ENCODE data around the gene SEBOX.

The SEBOX gene, protein sequence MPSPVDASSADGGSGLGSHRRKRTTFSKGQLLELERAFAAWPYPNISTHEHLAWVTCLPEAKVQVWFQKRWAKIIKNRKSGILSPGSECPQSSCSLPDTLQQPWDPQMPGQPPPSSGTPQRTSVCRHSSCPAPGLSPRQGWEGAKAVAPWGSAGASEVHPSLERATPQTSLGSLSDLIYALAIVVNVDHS

DNA sequence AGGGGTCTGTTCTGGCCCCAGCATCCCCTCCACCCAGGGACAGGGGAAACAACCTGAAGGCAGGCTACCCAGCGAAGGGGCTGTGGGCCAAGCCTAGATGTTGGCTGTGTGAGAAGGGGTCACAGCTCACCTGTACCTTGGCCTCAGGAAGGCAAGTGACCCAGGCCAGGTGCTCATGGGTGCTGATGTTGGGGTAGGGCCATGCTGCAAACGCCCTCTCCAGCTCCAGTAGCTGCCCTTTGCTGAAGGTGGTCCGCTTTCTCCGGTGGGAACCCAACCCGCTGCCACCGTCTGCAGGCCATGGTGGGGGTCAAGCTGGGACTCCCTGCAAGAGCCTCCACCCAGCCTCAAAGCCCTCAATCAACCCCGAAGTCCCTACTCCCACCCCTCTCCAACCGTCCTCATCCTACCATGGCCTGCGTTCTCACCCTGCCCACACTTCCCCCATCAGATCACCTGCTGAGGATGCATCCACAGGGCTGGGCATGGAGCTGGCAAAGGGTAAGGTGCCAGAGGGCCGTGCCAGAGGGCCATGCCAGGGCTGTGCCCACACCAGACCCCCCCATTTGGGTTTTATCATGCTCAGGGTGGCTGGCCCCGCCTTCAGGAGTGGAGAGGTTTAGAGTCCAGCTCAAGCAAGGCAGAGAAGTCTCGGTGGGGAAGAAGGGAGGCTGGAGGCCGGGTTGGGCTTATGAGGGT is at the start of gene SEBOX:
Gene SEBOX (minus strand): TSS at position 535 of the 699 bp plus-strand sequence. CDS start 48 bp downstream, at position 487.
- Histone ChIP-seq H3K36me3 (ENCODE audit: control insufficient read depth in 2 of 2, insufficient read depth in 2 of 2, low read length in 2 of 2) (peaks cover 34 to 42% of the 10 kb centered on the region in 2 donors), H3K9ac (ENCODE audit: low read length in 2 of 2) (no peak within 1 kb of the TSS), H3K4me3 (ENCODE audit: low read length in 2 of 2) (no peak within 1 kb of the TSS), H3K27ac (ENCODE audit: low read length) (no peak within 1 kb of the TSS), H3K27me3 (ENCODE audit: control insufficient read depth in 1 of 2, insufficient read depth in 2 of 2, low read length in 2 of 2) (no peaks in the 10 kb centered on the region), H3K4me1 (ENCODE audit: control insufficient read depth, insufficient read depth, low read length) (no peaks in the 10 kb centered on the region), H3K9me3 (ENCODE audit: control insufficient read depth in 2 of 2, low read length in 2 of 2) (no peaks in the 10 kb centered on the region)

DNA sequence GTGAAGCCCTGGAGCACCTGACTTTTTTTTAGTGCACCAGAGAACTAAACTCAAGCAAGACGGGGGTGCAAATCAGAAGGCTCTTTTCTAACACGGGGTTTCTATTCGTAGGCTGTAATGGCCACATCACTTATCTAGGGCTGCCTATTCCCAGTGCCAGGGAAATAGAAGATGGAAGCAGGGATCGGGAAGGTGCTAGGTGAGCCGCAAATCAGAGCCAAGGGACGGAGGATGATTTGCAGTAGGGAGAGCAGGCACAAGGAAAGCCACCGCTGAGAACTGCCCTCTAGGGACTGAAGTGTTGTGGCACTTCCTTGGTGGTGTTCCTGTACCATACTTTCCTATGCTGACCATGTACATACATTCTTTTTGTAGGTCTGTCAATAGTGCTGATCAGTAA is 48.8 kb upstream of the SEBOX start:
- H3K4me3 ChIP-seq (ENCODE audit: low read length in 2 of 2): no peak overlapping the region
- H3K36me3 ChIP-seq (ENCODE audit: control insufficient read depth in 2 of 2, insufficient read depth in 2 of 2, low read length in 2 of 2): no peaks in the 10 kb centered on the region
- H3K9ac ChIP-seq (ENCODE audit: low read length in 2 of 2): no peak overlapping the region
- H3K27me3 ChIP-seq (ENCODE audit: control insufficient read depth in 1 of 2, insufficient read depth in 2 of 2, low read length in 2 of 2): peaks cover 0 to 8% of the 10 kb centered on the region in 2 donors
- no peaks in the 10 kb centered on the region for H3K4me1 ChIP-seq (ENCODE audit: control insufficient read depth, insufficient read depth, low read length)
- no peak overlapping the region for H3K27ac ChIP-seq (ENCODE audit: low read length)
- H3K9me3 ChIP-seq (ENCODE audit: control insufficient read depth in 2 of 2, low read length in 2 of 2): no peaks in the 10 kb centered on the region

DNA sequence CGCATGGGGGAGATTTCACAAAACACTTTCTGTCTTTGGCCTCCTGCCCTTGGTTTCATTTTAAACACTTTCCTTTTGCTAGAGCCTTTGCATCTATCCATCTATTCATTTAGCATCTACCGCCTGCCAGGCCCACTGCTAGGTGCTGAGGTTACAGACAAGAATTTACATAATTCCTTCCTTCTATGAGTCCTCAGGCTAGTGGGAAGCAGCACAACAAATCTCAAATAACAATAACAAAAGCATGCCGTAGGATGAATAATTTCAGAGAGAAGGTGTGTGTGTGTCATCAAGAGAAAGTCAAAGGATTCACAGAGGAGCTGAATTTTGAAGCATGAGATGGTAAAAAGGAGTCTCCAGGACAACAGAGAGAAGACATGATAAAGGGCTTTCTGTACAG is 47.1 kb upstream of the SEBOX start:
- Histone ChIP-seq H3K4me3 (ENCODE audit: low read length in 2 of 2) (no peak overlapping the region), H3K4me1 (ENCODE audit: control insufficient read depth, insufficient read depth, low read length) (no peaks in the 10 kb centered on the region), H3K27ac (ENCODE audit: low read length) (no peak overlapping the region), H3K27me3 (ENCODE audit: control insufficient read depth in 1 of 2, insufficient read depth in 2 of 2, low read length in 2 of 2) (peaks cover 0 to 6% of the 10 kb centered on the region in 2 donors), H3K9ac (ENCODE audit: low read length in 2 of 2) (no peak overlapping the region), H3K36me3 (ENCODE audit: control insufficient read depth in 2 of 2, insufficient read depth in 2 of 2, low read length in 2 of 2) (no peaks in the 10 kb centered on the region), H3K9me3 (ENCODE audit: control insufficient read depth in 2 of 2, low read length in 2 of 2) (no peaks in the 10 kb centered on the region)

DNA sequence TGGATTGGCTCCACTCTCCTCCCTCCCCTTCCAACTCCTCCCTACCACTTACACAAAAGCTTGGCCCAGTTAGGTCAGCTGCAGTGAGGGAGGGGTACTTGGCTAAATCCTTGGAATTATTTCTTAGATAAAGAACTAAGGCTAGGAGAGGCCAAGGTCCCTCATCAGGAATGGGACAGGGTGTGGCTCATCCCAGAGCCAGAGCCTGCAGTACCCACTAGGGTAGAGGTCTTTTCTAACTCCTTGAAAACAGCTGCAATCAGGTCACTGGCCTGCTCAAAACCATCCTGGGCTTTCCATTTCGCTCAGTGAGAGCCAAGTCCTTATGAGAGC is 42.9 kb upstream of the SEBOX start:
- Histone ChIP-seq H3K27me3 (ENCODE audit: control insufficient read depth in 1 of 2, insufficient read depth in 2 of 2, low read length in 2 of 2) (no peaks in the 10 kb centered on the region), H3K27ac (ENCODE audit: low read length) (no peak overlapping the region), H3K36me3 (ENCODE audit: control insufficient read depth in 2 of 2, insufficient read depth in 2 of 2, low read length in 2 of 2) (peaks cover 0 to under 1% of the 10 kb centered on the region in 2 donors), H3K9me3 (ENCODE audit: control insufficient read depth in 2 of 2, low read length in 2 of 2) (no peaks in the 10 kb centered on the region), H3K4me3 (ENCODE audit: low read length in 2 of 2) (no peak overlapping the region), H3K9ac (ENCODE audit: low read length in 2 of 2) (no peak overlapping the region), H3K4me1 (ENCODE audit: control insufficient read depth, insufficient read depth, low read length) (peaks cover 20% of the 10 kb centered on the region)

DNA sequence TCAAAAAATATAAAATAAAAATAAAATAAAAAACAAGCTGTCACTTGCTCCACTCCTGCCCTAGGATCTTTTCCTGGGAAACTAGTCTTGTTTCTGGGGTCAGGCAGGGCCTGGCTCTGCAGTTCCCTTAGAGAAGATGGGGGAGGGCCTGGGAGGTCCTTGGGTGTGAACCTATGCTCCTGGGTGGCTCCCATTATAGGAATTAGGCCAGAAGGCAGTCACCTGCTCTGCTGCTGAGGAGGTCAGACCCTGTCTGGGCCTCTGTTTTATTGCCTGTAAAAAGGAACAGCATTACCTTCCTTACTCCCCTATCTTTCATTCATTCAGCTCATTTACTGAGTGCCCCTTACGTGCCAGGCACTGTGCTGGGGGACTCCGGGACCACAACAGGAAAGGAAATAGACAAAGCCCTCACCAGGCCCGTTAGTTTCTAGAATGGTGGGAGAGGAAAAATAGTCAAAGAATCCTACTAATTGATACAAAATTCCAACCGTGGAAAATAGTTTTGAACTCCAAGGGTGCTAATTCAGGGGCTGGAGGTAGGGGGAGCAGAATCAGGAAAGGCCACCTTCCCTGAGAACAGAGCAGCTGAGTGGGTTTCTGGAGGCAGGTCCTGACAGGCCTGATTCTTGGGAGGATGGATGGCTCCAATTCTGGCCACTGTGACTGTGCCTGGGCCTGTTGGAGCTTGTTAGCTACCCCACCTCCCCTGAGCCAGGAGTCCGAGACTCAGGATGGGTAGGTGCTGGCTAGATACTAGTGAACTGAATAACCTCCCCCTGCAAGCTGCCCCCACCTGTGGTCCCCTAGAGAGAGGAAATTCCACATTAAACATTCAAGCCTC is 42.4 kb upstream of the SEBOX start:
- Histone ChIP-seq H3K27me3 (ENCODE audit: control insufficient read depth in 1 of 2, insufficient read depth in 2 of 2, low read length in 2 of 2) (no peaks in the 10 kb centered on the region), H3K9ac (ENCODE audit: low read length in 2 of 2) (no peak overlapping the region), H3K4me1 (ENCODE audit: control insufficient read depth, insufficient read depth, low read length) (peaks cover 20% of the 10 kb centered on the region), H3K27ac (ENCODE audit: low read length) (no peak overlapping the region), H3K36me3 (ENCODE audit: control insufficient read depth in 2 of 2, insufficient read depth in 2 of 2, low read length in 2 of 2) (peaks cover 0 to 5% of the 10 kb centered on the region in 2 donors), H3K9me3 (ENCODE audit: control insufficient read depth in 2 of 2, low read length in 2 of 2) (no peaks in the 10 kb centered on the region), H3K4me3 (ENCODE audit: low read length in 2 of 2) (no peak overlapping the region)

DNA sequence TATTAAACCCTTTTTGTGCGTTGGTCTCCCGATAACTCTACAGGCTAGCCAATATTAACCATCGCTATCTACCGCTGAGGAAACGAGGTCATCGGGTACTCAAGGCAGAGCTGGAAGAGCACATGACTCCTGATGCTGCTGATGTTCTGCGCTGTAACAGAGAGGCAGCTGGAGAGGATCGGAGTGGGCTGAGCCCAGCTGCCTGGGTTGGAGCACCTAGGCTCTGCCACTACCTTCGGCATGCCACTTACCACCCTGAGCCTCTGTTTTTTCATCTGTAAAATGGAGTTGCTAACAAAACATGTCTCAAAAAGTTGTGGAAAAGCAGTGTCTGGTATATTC is 41.4 kb upstream of the SEBOX start:
- Histone ChIP-seq H3K4me3 (ENCODE audit: low read length in 2 of 2) (peak overlapping the region; percentile 74 to 80), H3K27me3 (ENCODE audit: control insufficient read depth in 1 of 2, insufficient read depth in 2 of 2, low read length in 2 of 2) (no peaks in the 10 kb centered on the region), H3K27ac (ENCODE audit: low read length) (no peak overlapping the region), H3K36me3 (ENCODE audit: control insufficient read depth in 2 of 2, insufficient read depth in 2 of 2, low read length in 2 of 2) (peaks cover 0 to 8% of the 10 kb centered on the region in 2 donors), H3K4me1 (ENCODE audit: control insufficient read depth, insufficient read depth, low read length) (peaks cover 20% of the 10 kb centered on the region), H3K9ac (ENCODE audit: low read length in 2 of 2) (peak overlapping the region; percentile 13 to 52), H3K9me3 (ENCODE audit: control insufficient read depth in 2 of 2, low read length in 2 of 2) (no peaks in the 10 kb centered on the region)

DNA sequence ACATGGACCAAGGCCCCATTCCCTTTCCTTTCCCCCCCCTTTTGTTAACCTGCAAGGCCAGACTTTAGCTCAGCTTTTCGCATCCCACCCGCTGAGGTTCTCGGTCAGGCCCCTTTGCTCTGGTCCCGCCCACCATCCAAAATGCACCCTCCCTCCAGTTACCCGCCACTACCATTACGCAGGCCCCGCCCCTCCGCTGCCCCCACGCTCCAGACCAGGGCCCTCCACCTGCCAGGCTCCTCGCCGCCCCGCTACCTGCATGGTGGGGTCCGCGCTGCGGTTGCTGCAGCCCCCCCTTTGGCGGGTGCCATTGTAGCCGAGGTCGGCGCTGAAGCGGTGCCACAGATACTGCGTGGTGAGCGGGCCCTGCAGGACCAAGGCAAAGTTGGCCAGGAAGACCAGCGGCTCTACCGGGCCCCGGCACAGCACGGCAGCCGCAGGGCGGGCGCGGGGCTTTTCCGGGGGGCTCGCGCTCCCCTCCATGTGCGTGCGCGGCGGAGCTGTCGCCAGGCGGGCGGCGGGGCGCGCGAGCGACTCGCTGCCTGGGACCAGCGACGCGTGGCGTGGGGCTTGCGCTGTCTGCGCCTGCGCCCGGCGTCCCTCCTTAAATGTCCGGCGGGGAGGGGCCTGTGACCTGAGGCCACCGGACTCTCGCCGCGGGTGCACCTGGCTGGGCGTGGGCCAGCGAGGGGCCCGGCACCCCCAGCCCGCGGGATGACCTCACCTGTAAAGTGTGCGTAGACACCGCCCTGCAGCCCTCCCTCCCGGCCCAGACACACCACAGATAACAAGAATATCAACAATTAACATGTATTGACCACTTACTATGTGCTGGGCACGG is 40.9 kb upstream of the SEBOX start, which contains the start of gene SLC46A1:
Gene SLC46A1 (minus strand): TSS at position 581 of the 841 bp plus-strand sequence. CDS start 98 bp downstream, at position 483.
- Histone ChIP-seq H3K36me3 (ENCODE audit: control insufficient read depth in 2 of 2, insufficient read depth in 2 of 2, low read length in 2 of 2) (peaks cover 0 to 8% of the 10 kb centered on the region in 2 donors), H3K27ac (ENCODE audit: low read length) (no peak within 1 kb of the TSS), H3K4me3 (ENCODE audit: low read length in 2 of 2) (peak within 1 kb of the TSS; percentile 74 to 80), H3K9me3 (ENCODE audit: control insufficient read depth in 2 of 2, low read length in 2 of 2) (no peaks in the 10 kb centered on the region), H3K4me1 (ENCODE audit: control insufficient read depth, insufficient read depth, low read length) (peaks cover 20% of the 10 kb centered on the region), H3K9ac (ENCODE audit: low read length in 2 of 2) (peak within 1 kb of the TSS; percentile 52 to 58), H3K27me3 (ENCODE audit: control insufficient read depth in 1 of 2, insufficient read depth in 2 of 2, low read length in 2 of 2) (no peaks in the 10 kb centered on the region)

DNA sequence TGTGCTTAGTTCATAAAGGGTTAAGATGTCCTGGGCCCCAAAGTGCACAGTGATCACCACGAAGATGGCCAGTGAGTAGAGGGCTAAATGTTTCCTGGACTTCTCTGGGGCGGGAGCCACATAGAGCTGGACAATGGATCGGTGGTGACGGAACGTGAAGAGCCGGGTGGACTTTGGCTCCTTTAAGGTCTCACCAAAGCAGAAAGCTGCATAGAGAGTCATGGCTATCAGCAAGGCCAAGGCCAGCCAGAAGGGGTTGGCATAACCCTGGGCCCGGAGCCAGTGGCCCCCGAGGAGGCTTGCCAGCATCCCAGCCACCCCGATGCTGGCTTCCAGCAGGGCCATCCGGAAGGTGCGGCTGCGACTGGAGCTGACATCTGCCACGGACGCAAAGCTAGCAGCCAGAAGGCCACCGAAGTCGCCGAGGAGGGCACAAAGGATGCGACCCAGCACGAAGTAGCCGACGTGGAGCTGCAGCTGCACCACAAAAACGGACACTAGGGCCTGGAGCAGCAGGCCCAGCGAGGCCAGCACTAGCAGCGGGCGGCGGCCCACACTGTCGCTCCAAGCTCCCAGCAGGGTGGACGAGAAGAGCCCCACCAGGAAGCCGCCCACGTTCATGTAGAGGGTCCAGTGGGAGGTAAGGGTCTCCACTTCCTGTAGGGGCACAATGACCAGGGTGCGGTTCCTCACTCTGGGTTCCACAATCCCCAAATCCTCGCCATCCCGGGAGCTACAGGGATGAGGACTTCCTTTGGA is 40.0 kb upstream of the SEBOX start:
- H3K4me1 ChIP-seq (ENCODE audit: control insufficient read depth, insufficient read depth, low read length): peaks cover 22% of the 10 kb centered on the region
- no peaks in the 10 kb centered on the region for H3K27me3 ChIP-seq (ENCODE audit: control insufficient read depth in 1 of 2, insufficient read depth in 2 of 2, low read length in 2 of 2)
- H3K9me3 ChIP-seq (ENCODE audit: control insufficient read depth in 2 of 2, low read length in 2 of 2): no peaks in the 10 kb centered on the region
- peak overlapping the region; percentile 52 to 58 for H3K9ac ChIP-seq (ENCODE audit: low read length in 2 of 2)
- peak overlapping the region; percentile 74 to 80 for H3K4me3 ChIP-seq (ENCODE audit: low read length in 2 of 2)
- H3K27ac ChIP-seq (ENCODE audit: low read length): no peak overlapping the region
- peaks cover 0 to 11% of the 10 kb centered on the region in 2 donors for H3K36me3 ChIP-seq (ENCODE audit: control insufficient read depth in 2 of 2, insufficient read depth in 2 of 2, low read length in 2 of 2)

DNA sequence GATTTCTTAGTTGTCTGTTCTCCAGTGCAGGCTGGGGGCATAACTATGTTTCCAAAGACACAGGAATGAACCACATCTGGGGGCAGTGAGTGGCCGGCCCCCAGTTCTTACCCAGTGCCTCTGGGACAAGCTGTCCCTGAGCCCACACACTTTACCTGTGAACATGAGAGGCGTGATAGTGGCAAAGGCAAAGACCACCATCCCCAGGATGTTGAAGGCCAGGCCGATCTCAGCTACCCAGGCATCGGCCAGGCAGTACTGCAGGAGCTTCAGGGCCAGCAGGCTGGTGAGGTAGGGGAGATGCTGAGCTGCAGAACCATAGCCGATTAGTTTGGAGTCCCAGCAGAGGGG is 39.4 kb upstream of the SEBOX start:
- Histone ChIP-seq H3K27ac (ENCODE audit: low read length) (no peak overlapping the region), H3K4me1 (ENCODE audit: control insufficient read depth, insufficient read depth, low read length) (peaks cover 22% of the 10 kb centered on the region), H3K27me3 (ENCODE audit: control insufficient read depth in 1 of 2, insufficient read depth in 2 of 2, low read length in 2 of 2) (no peaks in the 10 kb centered on the region), H3K9me3 (ENCODE audit: control insufficient read depth in 2 of 2, low read length in 2 of 2) (no peaks in the 10 kb centered on the region), H3K4me3 (ENCODE audit: low read length in 2 of 2) (no peak overlapping the region), H3K9ac (ENCODE audit: low read length in 2 of 2) (no peak overlapping the region), H3K36me3 (ENCODE audit: control insufficient read depth in 2 of 2, insufficient read depth in 2 of 2, low read length in 2 of 2) (peaks cover 0 to 12% of the 10 kb centered on the region in 2 donors)

DNA sequence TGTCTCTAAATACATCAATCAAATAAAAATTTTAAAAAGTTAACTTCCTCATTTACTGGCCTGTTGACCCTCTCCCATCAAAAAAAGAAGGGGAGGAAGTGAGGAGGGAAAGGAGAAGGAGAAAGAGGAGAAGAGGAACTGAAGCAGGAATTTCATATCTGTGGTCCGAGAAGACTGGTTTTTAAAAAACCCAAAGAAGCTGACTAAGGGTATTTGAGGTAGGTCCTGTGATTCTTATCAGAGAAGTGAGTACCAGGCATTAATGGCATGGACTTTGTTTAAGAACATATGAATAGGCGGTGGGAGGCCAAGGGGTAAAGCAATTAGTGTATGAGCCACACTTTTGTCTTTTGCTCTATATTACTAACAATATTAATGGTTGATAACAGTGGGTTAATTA is 39.0 kb upstream of the SEBOX start:
- Histone ChIP-seq H3K27ac (ENCODE audit: low read length) (no peak overlapping the region), H3K9ac (ENCODE audit: low read length in 2 of 2) (no peak overlapping the region), H3K36me3 (ENCODE audit: control insufficient read depth in 2 of 2, insufficient read depth in 2 of 2, low read length in 2 of 2) (peaks cover 3 to 16% of the 10 kb centered on the region in 2 donors), H3K4me3 (ENCODE audit: low read length in 2 of 2) (no peak overlapping the region), H3K4me1 (ENCODE audit: control insufficient read depth, insufficient read depth, low read length) (peaks cover 22% of the 10 kb centered on the region), H3K9me3 (ENCODE audit: control insufficient read depth in 2 of 2, low read length in 2 of 2) (no peaks in the 10 kb centered on the region), H3K27me3 (ENCODE audit: control insufficient read depth in 1 of 2, insufficient read depth in 2 of 2, low read length in 2 of 2) (no peaks in the 10 kb centered on the region)
